ENCODE results near the gene KRT86.
"Not testable (repeated sequence)": the region's sequence is repeated elsewhere in the genome, so short reads cannot be mapped to it uniquely, and the experiment has no call there.

The KRT86 gene

GRCh38 chr12:52252175-52252615 lies 22.2 kb upstream of the KRT86 start:
- DNase-seq (ENCODE audit: low spot score), result not testable (repeated sequence)

- DNase-seq (ENCODE audit: low spot score), result no peak
Observed at GRCh38 chr12:52252728-52253343, 21.6 kb upstream of the KRT86 start.

- no peak for DNase-seq (ENCODE audit: low spot score)
Observed at GRCh38 chr12:52253391-52254179, 20.9 kb upstream of the KRT86 start.

- no peak for DNase-seq (ENCODE audit: low spot score)
Observed at GRCh38 chr12:52254180-52254964, 20.1 kb upstream of the KRT86 start.

- no peak for DNase-seq (ENCODE audit: low spot score)
Observed at GRCh38 chr12:52254965-52255751, 19.3 kb upstream of the KRT86 start.

GRCh38 chr12:52255926-52256583 lies 18.4 kb upstream of the KRT86 start:
- no peak for DNase-seq (ENCODE audit: low spot score)

- no peak for DNase-seq (ENCODE audit: low spot score)
Observed at GRCh38 chr12:52256584-52256935, 17.9 kb upstream of the KRT86 start.

GRCh38 chr12:52257074-52257551 lies 17.3 kb upstream of the KRT86 start:
- no peak for DNase-seq (ENCODE audit: low spot score)

GRCh38 chr12:52257922-52258321 lies 16.5 kb upstream of the KRT86 start:
- not testable (repeated sequence) for DNase-seq (ENCODE audit: low spot score)

GRCh38 chr12:52258335-52258901 lies 16.0 kb upstream of the KRT86 start:
- no peak for DNase-seq (ENCODE audit: low spot score)

- no peak for DNase-seq (ENCODE audit: low spot score)
Observed at GRCh38 chr12:52259657-52260243, 14.7 kb upstream of the KRT86 start.

- DNase-seq (ENCODE audit: low spot score), result no peak
Observed at GRCh38 chr12:52260361-52261207, 13.9 kb upstream of the KRT86 start.

- no peak for DNase-seq (ENCODE audit: low spot score)
Observed at GRCh38 chr12:52261208-52261484, 13.3 kb upstream of the KRT86 start.

GRCh38 chr12:52262286-52262685 lies 12.2 kb upstream of the KRT86 start:
- DNase-seq (ENCODE audit: low spot score), result no peak

GRCh38 chr12:52263761-52264434 lies 10.5 kb upstream of the KRT86 start:
- DNase-seq (ENCODE audit: low spot score), result no peak

GRCh38 chr12:52264435-52264825 lies 10.0 kb upstream of the KRT86 start:
- no peak for DNase-seq (ENCODE audit: low spot score)

GRCh38 chr12:52266514-52266913 lies 7.9 kb upstream of the KRT86 start:
- DNase-seq (ENCODE audit: low spot score), result no peak

- DNase-seq (ENCODE audit: low spot score), result no peak
Observed at GRCh38 chr12:52267266-52267665, 7.2 kb upstream of the KRT86 start.

- no peak for DNase-seq (ENCODE audit: low spot score)
Observed at GRCh38 chr12:52267699-52268098, 6.7 kb upstream of the KRT86 start.

All from CD4-positive, alpha-beta T cell treated with Interleukin-2 at 100 ng/mL for 4 hours (primary cell).